LoVo (cell line): ENCODE measurements around the gene NAA11.

Source experiments
- DNase-seq: peaks from one replicate; pipeline ENCODE4 v3.0.0-alpha.2; 2016; ENCODE audit warnings: low spot score

The NAA11 gene

DNA sequence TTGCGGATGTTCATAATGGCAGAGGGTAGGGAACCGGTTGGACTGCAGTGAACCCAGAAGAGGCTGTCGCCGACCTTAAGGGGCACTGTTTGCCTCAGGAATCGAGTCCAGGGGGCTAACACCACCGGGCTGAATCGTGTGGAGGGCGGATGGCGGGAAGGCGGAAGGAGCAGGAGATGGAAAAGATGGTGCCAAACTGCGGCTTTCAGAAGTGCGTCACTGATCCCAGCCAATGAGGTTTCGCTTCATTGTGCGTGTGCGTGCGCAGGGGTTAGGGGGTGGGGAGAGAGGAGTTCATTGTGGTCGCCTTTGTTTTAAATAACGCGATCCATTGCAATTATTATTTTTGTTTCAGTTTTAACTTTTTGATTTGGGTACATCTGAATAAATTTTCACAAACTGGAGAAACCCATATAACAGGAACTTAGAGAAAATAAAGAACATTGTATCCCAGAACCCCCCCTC is at the start of gene NAA11:
TSS of gene NAA11 (minus strand) at position 198 of the 465 bp plus-strand sequence. CDS start at position 14, 184 bp downstream.
- no peak for DNase-seq

DNA sequence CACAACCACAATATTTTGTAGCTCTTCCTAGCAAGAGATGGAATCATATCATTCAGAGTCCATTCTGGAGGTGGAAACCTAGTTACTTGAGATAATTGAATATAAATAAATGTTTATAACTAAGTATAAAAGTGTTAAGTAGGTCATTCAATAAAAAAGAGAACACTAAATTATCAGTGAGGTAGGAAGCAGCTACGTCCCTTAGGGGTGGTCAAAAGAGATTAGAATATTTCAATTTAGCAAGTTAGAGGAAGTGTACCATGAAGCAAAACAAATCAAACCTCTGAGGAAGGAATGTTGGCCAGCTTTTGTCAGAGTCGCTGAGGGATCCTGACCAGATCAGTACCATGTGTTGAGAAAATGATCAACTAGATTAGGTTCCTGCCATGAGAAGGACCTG is 44.2 kb upstream of the NAA11 start:
- DNase-seq = no peak

DNA sequence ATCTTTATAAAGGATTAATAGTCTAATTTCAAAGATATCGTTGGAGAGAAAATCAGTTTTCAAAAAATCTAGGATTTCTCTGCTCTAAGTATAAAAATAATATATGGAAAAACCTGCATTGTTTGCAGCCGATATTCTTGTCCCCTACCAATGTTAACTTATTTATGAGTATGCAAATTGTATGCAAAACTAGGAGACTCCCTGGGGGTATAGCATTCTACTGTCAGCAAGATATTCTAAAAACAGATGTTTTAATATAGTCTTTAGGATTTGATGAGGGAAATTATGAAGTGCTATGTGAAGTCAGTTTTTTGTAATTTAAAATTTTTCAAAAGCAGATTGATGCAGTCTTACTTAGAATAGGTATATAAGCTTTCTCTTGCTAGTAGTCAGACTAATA is 41.2 kb upstream of the NAA11 start:
- DNase-seq = no peak

DNA sequence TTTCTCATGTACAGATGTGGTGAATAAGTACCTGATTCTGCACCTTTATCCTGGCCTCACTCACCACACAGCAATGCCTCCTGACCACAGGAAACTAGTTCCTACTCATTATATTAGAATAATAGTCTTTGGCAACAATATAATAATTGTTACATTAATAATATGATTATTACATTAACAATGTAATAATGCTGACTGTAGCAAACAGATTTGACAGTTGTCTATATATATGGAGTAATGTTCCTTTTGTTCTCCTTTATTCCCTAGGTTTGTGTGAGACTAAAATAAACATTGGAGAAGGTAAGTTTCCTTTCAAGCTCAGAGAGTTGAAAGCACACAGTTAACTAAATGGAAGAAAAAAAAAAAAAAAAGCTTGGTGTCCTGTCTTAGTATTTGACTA is 40.6 kb upstream of the NAA11 start:
- DNase-seq = no peak

DNA sequence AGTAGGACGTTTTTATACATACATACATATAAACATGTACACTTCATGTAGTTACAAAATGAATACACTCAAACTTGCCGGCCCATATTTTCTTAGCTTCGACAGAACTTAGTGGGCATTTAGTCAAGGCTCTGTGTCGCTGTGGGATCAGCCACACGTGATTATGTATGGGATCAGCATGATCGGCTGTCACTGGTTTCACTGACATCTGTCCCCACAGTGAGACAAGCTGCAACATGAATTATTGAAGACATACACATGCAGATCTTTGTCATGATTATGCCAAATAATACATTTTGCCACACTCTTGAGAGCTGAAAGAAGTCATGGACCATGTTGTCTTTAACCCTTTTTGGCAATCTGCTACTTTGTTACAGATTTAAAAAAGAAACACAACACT is 38.2 kb upstream of the NAA11 start:
- DNase-seq = no peak

DNA sequence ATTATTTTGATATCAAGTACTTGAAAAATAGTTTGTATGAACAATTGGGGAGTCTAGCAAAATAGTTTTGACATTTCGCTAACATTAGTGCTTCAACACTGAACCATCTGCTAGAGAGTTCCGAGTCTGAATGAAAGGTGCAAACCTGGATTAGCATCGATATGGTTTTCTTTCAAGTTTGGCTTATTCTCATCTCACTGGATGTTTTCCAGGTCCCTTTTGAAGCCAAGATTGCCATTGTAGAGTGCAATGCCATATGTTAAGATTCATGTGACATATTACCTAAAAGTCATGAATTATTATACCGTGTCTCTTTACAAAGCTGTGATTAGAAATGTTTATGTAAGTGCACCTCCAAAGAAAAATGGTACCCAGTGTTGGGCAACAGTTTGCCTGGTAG is 36.8 kb upstream of the NAA11 start:
- no peak for DNase-seq

DNA sequence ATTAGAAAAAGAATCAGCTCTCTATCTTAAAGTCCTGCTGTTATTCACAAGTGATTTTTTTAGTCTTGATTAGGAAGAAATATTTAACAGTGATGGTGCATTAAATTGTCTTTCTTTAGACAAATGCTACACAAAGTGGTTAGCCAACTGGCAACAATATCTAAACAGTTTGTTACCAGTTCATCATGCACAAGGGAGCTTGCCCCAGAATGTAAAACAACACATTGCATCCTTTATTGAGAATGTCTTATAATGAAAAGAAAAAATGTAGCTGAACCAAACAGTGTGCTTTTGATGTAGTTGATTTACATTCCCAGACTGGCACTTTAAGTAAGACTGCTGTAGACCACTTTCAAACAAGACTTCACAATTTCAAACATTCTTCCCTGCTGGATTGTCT is 34.1 kb upstream of the NAA11 start:
- no peak for DNase-seq

DNA sequence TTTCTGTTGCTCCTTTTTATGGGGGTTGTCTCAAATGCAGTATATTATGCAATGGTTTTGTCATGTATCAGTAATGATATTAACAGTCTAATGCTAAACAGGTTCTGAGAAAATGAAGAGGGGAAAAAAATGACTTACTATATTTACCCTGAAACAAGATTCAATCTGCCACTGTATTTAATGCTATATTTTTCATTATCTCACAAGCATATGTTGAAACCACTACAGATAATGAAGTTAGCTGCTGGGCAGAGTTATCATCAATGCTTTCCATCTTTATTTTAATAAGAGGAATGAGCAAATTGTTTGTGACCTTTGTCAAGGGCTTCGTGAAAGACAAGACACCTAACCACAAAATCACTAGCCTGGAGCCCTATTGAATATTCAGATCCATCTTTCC is 32.6 kb upstream of the NAA11 start:
- DNase-seq = no peak

DNA sequence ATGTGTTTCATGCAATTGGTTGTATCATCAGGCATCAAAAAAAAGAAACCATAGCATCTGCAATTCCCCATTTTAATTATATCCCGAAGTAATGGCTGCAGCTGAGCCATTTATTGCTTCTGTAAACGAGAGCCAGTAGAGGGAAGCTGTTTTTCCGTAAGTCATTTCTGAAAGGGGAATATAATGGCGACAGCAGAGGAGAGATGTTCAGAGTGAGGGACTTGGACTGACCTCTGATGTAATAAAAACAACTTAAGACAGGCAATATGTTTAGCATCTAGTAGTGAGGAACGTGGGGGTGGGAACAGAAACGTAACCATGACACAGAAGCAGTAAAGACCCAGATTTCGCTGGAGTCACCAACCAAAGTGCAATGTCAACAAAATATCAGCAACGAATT is 31.5 kb upstream of the NAA11 start:
- DNase-seq = no peak

DNA sequence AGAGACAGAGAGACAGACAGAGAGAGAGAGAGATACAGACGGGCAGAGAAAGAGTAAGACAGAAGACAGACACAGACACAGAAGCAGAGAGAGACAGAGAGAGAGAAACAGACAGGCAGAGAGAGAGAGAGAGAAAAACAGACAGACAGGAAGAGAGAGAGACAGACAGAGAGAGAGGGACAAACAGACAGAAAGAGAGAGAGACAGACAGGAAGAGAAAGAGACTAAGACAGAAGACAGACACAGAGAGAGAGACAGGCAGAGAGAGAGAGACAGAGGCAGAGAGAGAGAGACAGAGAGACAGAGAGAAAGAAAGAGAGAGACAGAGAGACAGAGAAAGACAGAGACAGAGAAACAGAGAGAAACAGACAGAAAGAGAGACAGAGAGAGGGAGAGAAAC is 27.2 kb upstream of the NAA11 start:
- DNase-seq = no peak

DNA sequence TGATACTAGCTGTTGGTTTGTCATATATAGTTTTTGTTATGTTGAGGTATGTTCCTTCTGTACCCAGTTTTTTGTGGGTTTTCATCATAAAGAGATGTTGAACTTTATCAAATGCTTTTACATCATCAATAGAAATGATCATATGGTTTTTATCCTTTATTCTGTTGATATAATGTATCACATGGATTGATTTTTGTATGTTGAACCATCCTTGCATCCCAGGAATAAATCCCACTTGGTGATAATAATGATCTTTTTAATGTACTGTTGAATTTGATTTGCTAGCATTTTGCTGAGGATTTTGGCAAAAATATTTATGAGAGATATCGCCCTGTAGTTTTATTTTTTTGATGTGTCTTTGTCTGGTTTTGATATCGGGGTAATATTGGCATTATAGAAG is 22.5 kb upstream of the NAA11 start:
- DNase-seq = no peak

DNA sequence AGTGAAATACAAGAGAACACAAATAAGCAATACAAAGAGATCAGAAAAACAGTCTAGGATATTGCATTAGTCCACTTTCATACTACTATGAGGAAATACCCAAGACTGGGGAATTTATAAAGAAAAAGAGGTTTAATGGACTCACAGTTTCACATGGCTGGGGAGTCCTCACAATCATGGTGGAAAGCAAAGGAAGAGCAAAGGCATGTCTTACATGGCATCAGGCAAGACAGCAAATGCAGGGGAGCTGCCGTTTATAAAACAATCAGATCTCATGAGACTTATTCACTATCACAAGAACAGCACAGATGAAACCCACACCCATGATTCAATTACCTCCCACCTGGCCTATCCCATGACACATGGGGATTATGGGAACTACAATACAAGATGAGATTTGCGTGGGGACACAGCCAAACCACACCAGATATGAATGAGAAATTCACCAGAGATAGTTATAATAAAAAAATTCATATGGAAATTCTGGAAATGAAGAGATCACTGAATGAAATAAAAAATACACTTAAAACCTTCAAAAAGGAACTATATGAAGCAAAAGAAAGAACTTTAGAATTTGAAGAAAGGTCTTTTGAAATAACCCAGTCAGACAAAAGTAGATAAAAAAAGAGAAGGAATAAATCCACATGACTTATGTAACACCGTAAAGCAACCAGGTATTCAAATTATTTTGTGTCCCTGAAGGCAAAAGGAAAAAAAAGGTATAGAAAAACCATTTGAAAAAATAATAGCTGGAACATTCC is 16.2 kb upstream of the NAA11 start:
- no peak for DNase-seq

DNA sequence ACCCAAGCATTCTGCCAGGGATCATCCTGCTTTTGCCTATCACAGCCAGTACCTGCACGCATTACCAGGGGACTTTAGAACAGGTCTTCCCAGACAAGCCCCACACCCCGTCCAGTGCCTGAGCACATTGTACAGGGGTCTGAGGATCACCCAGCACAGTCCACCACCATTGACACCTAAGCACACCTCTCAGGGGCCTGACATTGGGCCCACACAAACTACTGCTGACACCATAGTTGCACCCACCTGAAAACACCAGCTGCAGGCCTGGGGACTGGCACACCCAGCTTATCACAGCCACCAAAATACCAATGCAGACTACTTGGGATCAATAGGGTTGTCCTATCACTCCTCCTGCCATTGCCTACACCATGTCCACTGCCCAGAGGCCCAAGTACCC is 14.7 kb upstream of the NAA11 start:
- DNase-seq = no peak

DNA sequence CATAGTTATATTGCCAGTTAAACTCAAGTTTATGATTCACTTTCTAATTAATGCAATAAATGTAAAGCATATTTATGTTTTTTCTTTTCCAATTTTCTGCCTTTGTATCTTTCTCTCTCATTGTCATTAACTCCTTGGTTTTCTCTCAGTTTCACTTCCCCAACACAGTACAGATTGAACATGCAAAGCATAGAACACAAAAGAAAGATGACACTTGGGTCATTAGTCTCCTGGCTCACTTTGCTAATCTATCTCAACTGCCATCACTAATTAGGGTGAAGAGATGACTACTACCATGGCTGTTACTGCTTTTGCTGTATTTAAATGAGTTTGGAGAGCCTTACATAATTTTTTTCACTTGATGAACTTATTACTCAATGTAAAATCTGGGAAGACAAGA is 12.3 kb upstream of the NAA11 start:
- no peak for DNase-seq

DNA sequence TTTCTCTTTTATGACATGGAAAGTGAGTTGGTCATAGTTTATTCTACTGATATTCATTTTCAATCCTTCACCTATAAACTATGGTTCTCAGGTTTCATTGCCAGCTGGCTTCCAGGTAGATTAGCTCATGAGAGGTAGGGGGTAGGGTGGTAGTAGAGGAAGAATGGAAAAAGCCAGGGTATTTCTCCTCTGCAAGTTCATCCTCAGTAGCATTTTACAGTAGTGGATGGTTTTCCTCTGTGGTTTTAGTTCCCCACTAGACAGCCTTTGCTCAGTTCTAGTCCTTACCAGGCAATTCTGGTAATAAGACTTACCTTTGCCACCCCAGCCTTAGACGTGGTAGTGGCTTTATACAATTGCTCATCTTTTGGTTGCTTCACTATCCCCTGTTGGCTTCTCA is 8.9 kb upstream of the NAA11 start:
- DNase-seq = no peak

DNA sequence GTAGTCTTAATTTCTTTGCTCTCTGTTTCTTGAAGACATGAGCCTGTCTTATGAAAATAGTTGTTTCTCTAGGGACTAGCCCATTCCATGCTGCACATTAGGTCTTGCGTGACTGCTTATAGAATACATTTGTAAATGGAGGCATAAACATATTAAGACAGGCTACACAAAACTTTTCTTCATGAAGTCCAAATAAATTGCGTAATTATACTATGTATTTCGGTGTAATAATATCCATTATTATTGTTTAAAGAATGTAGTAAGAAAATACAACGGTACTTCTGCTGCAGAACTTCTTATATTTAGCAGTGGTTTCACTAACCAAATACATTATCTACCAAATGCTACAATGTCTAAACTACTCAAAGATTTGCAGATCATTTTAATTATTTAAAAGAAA is 8.5 kb upstream of the NAA11 start:
- no peak for DNase-seq

DNA sequence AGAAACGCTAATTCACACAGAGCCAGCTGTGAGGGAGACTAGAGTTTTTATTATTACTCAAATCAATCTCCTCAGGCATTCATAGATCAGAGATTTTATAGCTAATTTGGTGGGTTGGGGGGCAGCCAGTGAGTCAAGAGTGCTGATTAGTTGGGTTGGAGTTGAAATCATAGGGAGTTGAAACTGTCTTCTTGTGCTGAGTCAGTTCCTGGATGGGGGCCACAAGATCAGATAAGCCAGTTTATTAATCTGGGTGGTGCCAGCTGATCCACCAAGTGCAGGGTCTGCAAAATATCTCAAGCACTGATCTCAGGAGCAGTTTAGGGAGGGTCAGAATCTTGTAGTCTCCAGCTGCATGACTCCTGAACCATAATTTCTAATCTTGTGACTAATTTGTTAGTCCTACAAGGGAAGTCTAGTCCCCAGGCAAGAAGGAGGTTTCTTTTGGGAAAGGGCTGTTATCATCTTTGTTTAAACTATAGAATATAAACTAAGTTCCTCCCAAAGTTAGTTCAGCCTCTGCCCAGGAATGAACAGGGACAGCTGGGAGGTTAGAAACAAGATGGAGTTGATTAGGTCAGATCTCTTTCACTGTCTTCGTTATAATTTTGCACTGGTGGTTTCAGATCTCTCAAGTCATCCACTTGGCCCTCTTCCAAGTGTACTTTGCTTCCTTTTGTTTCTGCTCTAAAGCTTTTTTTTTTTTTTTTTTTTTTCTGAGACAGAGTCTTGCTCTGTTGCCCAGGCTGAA is 5.4 kb upstream of the NAA11 start:
- peak; percentile 61 for DNase-seq

DNA sequence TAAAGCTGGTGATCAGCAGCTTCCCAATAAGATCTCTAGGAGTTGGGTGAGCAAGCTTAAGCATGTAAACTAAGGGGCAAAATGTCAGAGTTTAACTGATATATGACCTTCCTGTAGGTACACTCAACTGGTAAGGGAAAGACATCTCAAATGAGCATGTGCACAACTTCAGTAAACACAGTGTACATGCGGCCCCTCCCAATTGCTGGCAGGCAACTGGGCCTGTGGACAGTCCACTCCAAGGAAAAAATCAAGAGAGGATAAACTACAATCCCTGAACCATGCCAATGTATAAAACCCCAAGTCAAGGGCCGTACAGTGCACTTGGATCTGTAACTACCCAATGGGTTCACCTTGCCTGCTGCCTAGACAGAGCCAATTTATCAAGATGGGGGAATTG is 4.9 kb upstream of the NAA11 start:
- no peak for DNase-seq

DNA sequence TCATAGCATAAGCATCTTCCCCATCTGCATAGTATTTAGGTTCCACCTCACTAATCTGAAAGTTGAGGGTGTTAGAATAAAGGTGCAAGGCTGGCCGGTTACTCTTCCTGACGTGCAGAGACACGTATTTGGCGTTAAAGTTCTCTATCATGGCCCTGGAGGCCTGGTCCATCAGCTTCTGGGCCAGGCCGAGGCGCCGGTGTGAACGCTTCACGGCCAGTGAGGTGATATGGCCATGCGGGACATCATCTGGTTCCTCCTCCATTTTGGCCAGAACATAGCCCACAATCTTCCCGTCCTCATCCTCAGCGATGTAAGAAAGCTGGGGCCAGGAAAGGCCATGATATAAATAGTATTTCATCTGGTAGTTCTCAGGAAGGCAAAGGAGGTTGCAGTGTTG is 425 bp downstream of the NAA11 start:
- DNase-seq = no peak

DNA sequence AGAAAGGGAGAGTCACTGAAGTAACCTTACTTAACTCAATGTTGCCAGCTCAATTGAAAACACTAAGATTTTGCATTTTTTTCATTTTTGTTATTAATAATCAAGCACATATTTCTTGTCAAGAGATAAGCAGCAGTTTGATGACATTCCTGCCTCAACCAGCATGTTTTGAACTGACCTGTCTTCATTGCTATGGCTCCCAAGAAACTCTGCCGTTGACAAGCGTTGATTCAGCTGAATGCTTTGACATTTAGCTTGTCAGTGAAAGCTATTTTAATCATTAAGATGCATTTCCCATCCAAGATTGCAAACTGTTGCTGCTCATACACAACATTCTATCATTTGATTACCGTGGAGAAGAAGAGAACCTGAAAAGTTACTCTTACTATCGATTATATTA is 5.9 kb downstream of the NAA11 start:
- no peak for DNase-seq

DNA sequence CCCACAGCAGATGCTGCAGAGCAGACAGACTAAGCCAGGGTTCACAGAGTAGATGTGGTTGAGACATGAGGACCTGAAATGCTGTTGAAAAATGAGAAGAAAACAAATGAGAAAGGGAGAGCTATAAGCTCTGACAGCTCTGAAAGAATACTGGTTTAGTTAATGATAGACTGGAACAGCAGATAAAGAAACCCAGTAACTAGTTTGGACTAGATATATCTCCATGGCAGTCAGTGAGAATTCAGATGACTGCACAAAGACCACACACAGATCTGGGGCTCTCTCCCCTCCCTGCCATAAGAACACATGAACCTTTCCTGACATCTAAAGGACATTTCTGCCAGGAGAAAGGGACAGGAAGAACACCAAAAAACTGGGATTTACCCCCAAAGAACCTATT is 8.2 kb downstream of the NAA11 start:
- DNase-seq = no peak

DNA sequence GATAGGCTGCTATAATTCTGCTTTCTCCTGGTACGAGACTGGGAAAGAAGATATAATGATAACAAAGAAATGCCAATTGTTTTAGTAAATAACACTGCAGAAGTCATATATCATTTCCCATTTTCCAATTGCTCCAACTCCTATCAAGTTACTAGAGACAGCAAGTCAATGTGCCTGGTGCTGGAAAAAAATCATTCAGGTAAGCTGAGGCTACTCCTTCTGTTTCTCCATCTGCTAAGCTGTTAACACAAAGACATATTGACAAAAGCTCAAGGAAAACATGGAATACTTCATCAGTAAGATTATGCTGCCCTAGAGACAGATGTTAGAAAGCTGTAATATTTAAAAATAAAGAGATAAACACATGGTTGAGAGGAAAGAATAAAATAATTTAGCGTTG is 10.0 kb downstream of the NAA11 start:
- DNase-seq = no peak

DNA sequence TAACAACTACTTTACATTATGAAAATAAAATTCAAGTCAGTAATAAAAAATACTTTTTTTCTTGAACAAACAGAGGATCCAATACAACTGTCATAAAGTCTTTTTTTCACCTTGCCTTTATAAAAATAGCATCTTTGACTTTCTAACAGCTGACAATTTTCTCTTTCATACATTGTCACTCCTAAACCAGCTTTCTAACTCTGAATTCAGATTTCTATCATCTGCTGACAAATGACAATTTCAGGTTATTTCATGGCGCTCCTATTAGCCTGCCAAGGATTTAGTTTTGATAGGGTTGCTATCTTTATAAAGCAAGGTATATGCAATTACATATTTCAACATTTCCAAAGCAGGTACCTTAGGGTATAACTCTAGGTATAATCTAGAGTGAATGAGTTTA is 14.6 kb downstream of the NAA11 start:
- no peak for DNase-seq

DNA sequence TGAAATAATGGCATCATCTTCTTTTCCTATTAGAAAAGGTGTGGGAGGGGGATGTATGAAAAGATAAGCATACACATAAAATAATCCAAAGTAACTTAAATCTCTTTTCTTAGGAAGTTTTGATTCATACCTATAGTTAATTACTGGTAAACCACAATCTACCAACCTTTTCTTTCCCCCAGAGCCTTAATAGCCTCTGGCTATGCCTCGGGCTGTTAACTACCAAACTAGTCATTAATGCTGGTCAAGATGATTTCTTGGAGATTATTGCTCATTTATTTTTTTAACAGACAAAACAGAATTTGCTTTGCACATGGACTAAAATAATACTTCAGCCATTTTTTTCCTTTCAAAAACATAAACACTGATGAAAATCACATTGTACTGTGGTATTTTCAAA is 16.9 kb downstream of the NAA11 start:
- no peak for DNase-seq
